ENCODE measurements around the gene POP5.
A peak's percentile ranks its signal among the peaks of the same experiment; 100 is the strongest.
"Not testable (repeated sequence)": the region's sequence is repeated elsewhere in the genome, so short reads cannot be mapped to it uniquely, and the experiment has no call there.

Gene POP5

GRCh38 chr12:120536064-120536791, 45.0 kb downstream of the POP5 start:
- no peak for DNase-seq

GRCh38 chr12:120534703-120535655, 46.2 kb downstream of the POP5 start:
- DNase-seq, result peak; percentile 24 to 40

- DNase-seq, result peak; percentile 83 to 87
Measured at GRCh38 chr12:120534203-120534702, 46.9 kb downstream of the POP5 start, which contains the start of gene RNF10. Gene RNF10, plus strand, starts transcription at chr12:120534356. Its CDS starts 456 bp downstream, at chr12:120534812.

- DNase-seq, result no peak
Measured at GRCh38 chr12:120532701-120533238, 48.4 kb downstream of the POP5 start.

GRCh38 chr12:120530418-120530761, 50.8 kb downstream of the POP5 start:
- DNase-seq, result not testable (repeated sequence)

- DNase-seq, result peak; percentile 53 to 68
Measured at GRCh38 chr12:120529641-120530417, 51.4 kb downstream of the POP5 start.

- DNase-seq, result peak; percentile 85 to 89
Measured at GRCh38 chr12:120528861-120529525, 52.2 kb downstream of the POP5 start, which contains the start of gene COQ5. Gene COQ5, minus strand, starts transcription at chr12:120529158. Its CDS starts 17 bp downstream, at chr12:120529141.

Data from inflammatory macrophage (primary cell).